GM13976 (cell line): ENCODE data around the gene APOL6.

Experiments used
- DNase-seq: peaks from one replicate; pipeline ENCODE4 v3.0.0; 2012; ENCODE audit warnings: low spot score
- in situ Hi-C: fragments of 300-500 bp; cut with MboI; formaldehyde crosslinking; loops from one replicate; pipeline ENCODE4 v1.12.0; 2022; ENCODE audit warnings: low sequenced_read_pairs, mixed read lengths, inconsistent platforms; ENCODE audit not compliant: unreplicated experiment
- TF ChIP-seq, protein P1 (sequence below): IDR thresholded peaks from 2 replicates; pipeline ENCODE4 v1.5.1; 2012; ENCODE audit warnings: borderline replicate concordance, mild to moderate bottlenecking; ENCODE audit not compliant: insufficient read depth; ENCODE audit errors: extremely low read depth, missing control alignments, control extremely low read depth

APOL6 gene

DNA sequence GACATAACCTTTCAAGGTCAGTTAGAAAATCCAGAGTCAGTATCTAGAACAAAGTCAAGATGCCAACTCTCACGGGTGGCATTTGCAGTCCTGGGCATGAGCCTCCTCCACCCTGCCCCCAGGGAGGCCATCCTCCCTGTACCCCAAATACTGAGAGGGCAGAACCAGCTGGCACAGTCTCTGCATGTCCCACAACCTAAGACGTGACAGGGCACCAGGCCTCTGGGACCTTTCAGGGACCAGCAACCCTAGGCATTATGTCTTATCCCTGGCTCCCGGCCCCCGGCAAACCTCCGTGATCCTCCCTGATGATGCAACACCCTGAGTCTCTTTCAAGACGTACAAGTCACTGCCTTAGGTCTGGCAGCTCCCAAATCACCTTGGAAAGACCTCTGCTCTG lies 33.1 kb upstream of the APOL6 start:
- in situ Hi-C loops, result no loop called here
- no peak for DNase-seq
- TF ChIP-seq, protein P1, sequence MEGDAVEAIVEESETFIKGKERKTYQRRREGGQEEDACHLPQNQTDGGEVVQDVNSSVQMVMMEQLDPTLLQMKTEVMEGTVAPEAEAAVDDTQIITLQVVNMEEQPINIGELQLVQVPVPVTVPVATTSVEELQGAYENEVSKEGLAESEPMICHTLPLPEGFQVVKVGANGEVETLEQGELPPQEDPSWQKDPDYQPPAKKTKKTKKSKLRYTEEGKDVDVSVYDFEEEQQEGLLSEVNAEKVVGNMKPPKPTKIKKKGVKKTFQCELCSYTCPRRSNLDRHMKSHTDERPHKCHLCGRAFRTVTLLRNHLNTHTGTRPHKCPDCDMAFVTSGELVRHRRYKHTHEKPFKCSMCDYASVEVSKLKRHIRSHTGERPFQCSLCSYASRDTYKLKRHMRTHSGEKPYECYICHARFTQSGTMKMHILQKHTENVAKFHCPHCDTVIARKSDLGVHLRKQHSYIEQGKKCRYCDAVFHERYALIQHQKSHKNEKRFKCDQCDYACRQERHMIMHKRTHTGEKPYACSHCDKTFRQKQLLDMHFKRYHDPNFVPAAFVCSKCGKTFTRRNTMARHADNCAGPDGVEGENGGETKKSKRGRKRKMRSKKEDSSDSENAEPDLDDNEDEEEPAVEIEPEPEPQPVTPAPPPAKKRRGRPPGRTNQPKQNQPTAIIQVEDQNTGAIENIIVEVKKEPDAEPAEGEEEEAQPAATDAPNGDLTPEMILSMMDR, result no peak

GRCh38 chr22:35616043-35616442 lies 32.2 kb upstream of the APOL6 start:
- TF ChIP-seq, protein P1, result no peak
- in situ Hi-C loops, result no loop called here
- no peak for DNase-seq

DNA sequence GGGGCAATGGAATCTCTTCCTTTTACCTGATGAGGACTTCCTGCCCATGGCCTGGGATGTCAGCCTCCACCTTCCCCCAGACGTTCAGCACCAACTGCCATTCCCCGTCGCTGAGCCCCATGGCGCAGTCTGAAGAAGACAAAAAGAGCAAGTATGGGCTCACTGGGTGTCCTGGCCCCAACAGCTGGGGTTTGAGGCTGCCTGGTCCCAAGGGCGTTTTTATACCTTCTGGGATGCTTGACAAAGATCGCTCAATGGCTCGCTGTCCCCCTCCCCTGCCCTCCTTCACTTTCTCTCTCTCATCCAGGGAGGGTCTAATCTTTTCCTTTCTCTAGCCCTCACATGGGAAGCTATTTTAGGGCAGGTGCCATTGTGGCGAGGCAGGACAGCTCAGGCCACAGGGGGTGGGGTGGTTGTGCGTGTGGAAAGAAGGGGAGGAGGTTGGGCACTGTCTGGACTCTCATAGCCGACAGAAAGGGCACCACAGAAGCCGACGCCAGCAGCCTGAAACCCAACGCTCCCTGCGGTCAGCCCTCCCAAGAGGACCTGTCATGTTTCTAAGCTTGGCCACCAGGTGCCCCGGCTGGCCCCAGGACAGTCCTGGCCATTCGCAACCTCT lies 31.0 kb upstream of the APOL6 start, which contains the start of gene MB:
MB (minus strand) TSS at position 193 of the 619 bp plus-strand sequence; CDS start at position 121, 72 bp downstream.
- in situ Hi-C loops, result no loop called here
- no peak for DNase-seq
- TF ChIP-seq, protein P1, result no peak

DNA sequence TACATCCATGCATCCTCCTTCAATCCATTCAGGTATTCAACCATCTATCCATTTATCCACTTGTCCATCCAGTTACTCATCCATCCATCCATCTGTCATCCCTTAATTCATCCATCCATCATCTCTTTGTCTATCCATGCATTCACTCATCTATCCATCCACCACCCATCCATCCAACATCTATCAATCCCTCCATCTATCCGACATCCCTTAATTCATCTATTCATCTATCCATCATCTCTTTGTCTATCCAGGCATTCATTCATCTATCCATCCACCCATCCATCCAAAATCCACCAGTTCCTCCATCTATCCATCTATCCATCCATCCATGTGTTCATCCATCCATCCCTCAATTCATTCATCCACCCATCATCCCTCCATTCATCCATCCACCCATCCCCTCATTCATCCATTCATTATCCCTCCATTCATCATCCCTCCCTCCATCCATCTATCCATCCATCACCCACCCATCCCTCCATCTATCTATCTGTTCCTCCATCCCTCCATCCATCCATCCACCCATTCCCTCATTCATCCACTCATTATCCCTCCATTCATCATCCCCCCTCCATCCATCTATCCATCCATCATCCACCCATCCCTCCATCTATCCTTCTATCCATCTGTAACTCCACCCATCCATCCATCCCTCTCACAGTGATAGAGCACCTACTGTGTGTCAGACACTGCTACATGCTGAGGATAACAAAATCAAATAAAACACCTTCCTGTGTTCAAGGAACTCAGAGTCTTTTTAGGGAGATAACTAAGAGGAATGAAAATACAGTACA lies 29.6 kb upstream of the APOL6 start:
- no peak for DNase-seq
- TF ChIP-seq, protein P1, result no peak
- in situ Hi-C loops, result no loop called here

- in situ Hi-C loops, result no loop called here
- no peak for DNase-seq
- TF ChIP-seq, protein P1, result no peak
Measured at GRCh38 chr22:35619336-35620094, 28.7 kb upstream of the APOL6 start.

- TF ChIP-seq, protein P1, result no peak
- DNase-seq, result no peak
- in situ Hi-C loops, result no loop called here
Measured at GRCh38 chr22:35620624-35621251, 27.5 kb upstream of the APOL6 start.
